IMR-90 (cell line): ENCODE measurements around the gene ADIG. TPM values are rescaled to one million over a fixed set of nuclear protein-coding genes. Genes with fewer than 3 reads are reported as not detected.

Experiments used
- ATAC-seq: fragments of 200-7000 bp; cut with Tn5 transposase; 2 replicates; pipeline ENCODE4 v1.9.1; 2020; ENCODE audit warnings: low read depth, mild to moderate bottlenecking, moderate library complexity
- BruUV-seq: library from RNA; stranded (reverse); fragments of 400-500 nt; replicated peaks from 2 replicates; lab custom pipeline; 2021; lab: Mats Ljungman, UMichigan
- CTCF ChIA-PET: fragments of 300-600 bp; formaldehyde crosslinking; extraction: SDS; loops from one replicate; lab custom pipeline; 2021; ENCODE audit warnings: antibody characterized with exemption; lab: Yijun Ruan, JAX
- POLR2A ChIA-PET: fragments of 300-600 bp; sonication (Branson Sonifier 250); formaldehyde crosslinking; loops from one replicate; lab custom pipeline; 2022; ENCODE audit warnings: antibody characterized with exemption; ENCODE audit not compliant: unreplicated experiment; lab: Charles Lee
- DNase-seq: peaks from one replicate; pipeline ENCODE4 v3.0.0; 2013
- H2AFZ ChIP-seq: replicated peaks from 2 replicates; pipeline ENCODE3; 2013; ENCODE audit warnings: low read length, mild to moderate bottlenecking; ENCODE audit not compliant: poor library complexity
- H2AK5ac ChIP-seq: 2 replicates; pipeline ENCODE4 v1.6.1; 2013; ENCODE audit warnings: low read depth, low read length, inconsistent platforms
- H2AK9ac ChIP-seq: replicated peaks from 2 replicates; pipeline ENCODE3; 2013; ENCODE audit warnings: mild to moderate bottlenecking, low read depth, low read length, moderate library complexity; ENCODE audit not compliant: poor library complexity
- H2BK120ac ChIP-seq: 2 replicates; pipeline ENCODE4 v1.6.1; 2013; ENCODE audit warnings: low read depth, low read length, inconsistent platforms
- H2BK15ac ChIP-seq: 3 replicates; pipeline ENCODE4 v1.6.1; 2013; ENCODE audit warnings: low read depth, low read length, inconsistent platforms
- H2BK20ac ChIP-seq: 2 replicates; pipeline ENCODE4 v1.6.1; 2013; ENCODE audit warnings: low read depth, mild to moderate bottlenecking, inconsistent platforms, low read length, moderate library complexity
- H2BK5ac ChIP-seq: 2 replicates; pipeline ENCODE4 v1.6.1; 2013; ENCODE audit warnings: mild to moderate bottlenecking, low read depth, low read length, inconsistent platforms; ENCODE audit not compliant: poor library complexity, severe bottlenecking
- H3K14ac ChIP-seq: replicated peaks from 2 replicates; pipeline ENCODE4 v1.6.1; 2013; ENCODE audit warnings: low read depth, low read length, inconsistent platforms
- H3K18ac ChIP-seq: 2 replicates; pipeline ENCODE4 v1.6.1; 2013; ENCODE audit warnings: low read depth, low read length, control low read depth
- H3K23ac ChIP-seq: 2 replicates; pipeline ENCODE4 v1.6.1; 2013; ENCODE audit warnings: low read depth, low read length, inconsistent platforms
- H3K27ac ChIP-seq: 2 replicates; pipeline ENCODE4 v1.5.1; 2013; ENCODE audit warnings: mild to moderate bottlenecking, control low read depth, low read length; ENCODE audit not compliant: insufficient read depth
- H3K27me3 ChIP-seq: 2 replicates; pipeline ENCODE4 v1.6.1; 2013; ENCODE audit warnings: low read length; ENCODE audit not compliant: control insufficient read depth, insufficient read depth
- H3K36me3 ChIP-seq: 2 replicates; pipeline ENCODE4 v1.6.1; 2013; ENCODE audit warnings: low read length, mixed read lengths; ENCODE audit not compliant: control insufficient read depth, insufficient read depth
- H3K4ac ChIP-seq: 2 replicates; pipeline ENCODE4 v1.6.1; 2013; ENCODE audit warnings: low read depth, low read length, inconsistent platforms
- H3K4me1 ChIP-seq: 2 replicates; pipeline ENCODE4 v1.6.1; 2013; ENCODE audit warnings: low read length, mixed read lengths; ENCODE audit not compliant: control insufficient read depth, insufficient read depth
- H3K4me2 ChIP-seq: 2 replicates; pipeline ENCODE4 v1.6.1; 2013; ENCODE audit warnings: low read depth, mild to moderate bottlenecking, control low read depth, low read length, moderate library complexity
- H3K4me3 ChIP-seq: 2 replicates; pipeline ENCODE4 v1.5.1; 2013; ENCODE audit warnings: low read depth, mild to moderate bottlenecking, control low read depth, low read length, moderate library complexity; ENCODE audit not compliant: insufficient read depth
- H3K56ac ChIP-seq: 2 replicates; pipeline ENCODE4 v1.6.1; 2013; ENCODE audit warnings: low read length, inconsistent platforms; ENCODE audit not compliant: insufficient read depth; ENCODE audit errors: extremely low read depth
- H3K79me1 ChIP-seq, 2 experiments: 2 replicates each; pipeline ENCODE4 v1.6.1; 2013; ENCODE audit warnings: low read length in 2 of 2, inconsistent platforms in 1 of 2, low read depth in 1 of 2
- H3K9ac ChIP-seq: 2 replicates; pipeline ENCODE4 v1.6.1; 2013; ENCODE audit warnings: low read depth, low read length, control low read depth
- H3K9me1 ChIP-seq: 2 replicates; pipeline ENCODE4 v1.6.1; 2013; ENCODE audit warnings: low read length, inconsistent platforms; ENCODE audit not compliant: insufficient read depth
- H3K9me3 ChIP-seq: 2 replicates; pipeline ENCODE4 v1.6.1; 2013; ENCODE audit warnings: low read length; ENCODE audit not compliant: control insufficient read depth, insufficient read depth
- H4K20me1 ChIP-seq: 2 replicates; pipeline ENCODE4 v1.6.1; 2013; ENCODE audit warnings: low read length, inconsistent platforms; ENCODE audit not compliant: insufficient read depth
- H4K5ac ChIP-seq: 2 replicates; pipeline ENCODE4 v1.6.1; 2013; ENCODE audit warnings: mild to moderate bottlenecking, low read depth, low read length, control low read depth
- H4K8ac ChIP-seq, 2 experiments: 2 replicates each; pipeline ENCODE4 v1.6.1; 2013; ENCODE audit warnings: low read depth in 2 of 2, low read length in 2 of 2, control low read depth in 1 of 2, inconsistent platforms in 1 of 2
- H4K91ac ChIP-seq: 2 replicates; pipeline ENCODE4 v1.6.1; 2013; ENCODE audit warnings: low read depth, low read length, inconsistent platforms; ENCODE audit not compliant: insufficient read depth
- BHLHE40 ChIP-seq: fragments of 150-350 bp; IDR thresholded peaks from 2 replicates; pipeline ENCODE4 v1.6.1; 2016; ENCODE audit warnings: mild to moderate bottlenecking, low read depth, low read length
- CHD1 ChIP-seq: IDR thresholded peaks from 2 replicates; pipeline ENCODE4 v1.6.1; 2012; ENCODE audit warnings: low read depth, low read length, improper control_type of control experiment
- CTCF ChIP-seq: conservative IDR thresholded peaks from 2 replicates; pipeline ENCODE4 v1.5.1; 2012; ENCODE audit warnings: mild to moderate bottlenecking, low read depth, low read length, improper control_type of control experiment
- ELK1 ChIP-seq: fragments of 150-350 bp; IDR thresholded peaks from 2 replicates; pipeline ENCODE4 v1.6.1; 2016; ENCODE audit warnings: low read depth, mild to moderate bottlenecking, low read length, moderate library complexity, borderline replicate concordance
- MAZ ChIP-seq: IDR thresholded peaks from 2 replicates; pipeline ENCODE4 v1.6.1; 2012; ENCODE audit warnings: low read depth, mild to moderate bottlenecking, low read length, improper control_type of control experiment, moderate library complexity, borderline replicate concordance
- NFE2L2 ChIP-seq: fragments of 150-350 bp; IDR thresholded peaks from 2 replicates; pipeline ENCODE4 v1.6.1; 2016; ENCODE audit warnings: low read depth, mild to moderate bottlenecking, low read length
- POLR2A ChIP-seq: IDR thresholded peaks from 2 replicates; pipeline ENCODE4 v1.6.1; 2012; ENCODE audit warnings: mild to moderate bottlenecking, low read depth, low read length
- RFX5 ChIP-seq: IDR thresholded peaks from 2 replicates; pipeline ENCODE4 v1.8.0; 2012; ENCODE audit warnings: low read depth, mild to moderate bottlenecking, low read length, moderate library complexity
- SMC3 ChIP-seq: fragments of 150-350 bp; IDR thresholded peaks from 2 replicates; pipeline ENCODE4 v1.6.1; 2016; ENCODE audit warnings: low read depth, mild to moderate bottlenecking, antibody characterized with exemption, low read length, moderate library complexity
- USF2 ChIP-seq: fragments of 150-350 bp; IDR thresholded peaks from 2 replicates; pipeline ENCODE4 v1.6.1; 2017; ENCODE audit warnings: mild to moderate bottlenecking, antibody characterized with exemption, low read length, low read depth
- whole genome bisulfite sequencing, 2 experiments: methylation state at CpG; one replicate each; pipeline versions ENCODE4 v1.1.5 to v1.1.7; 2013; ENCODE audit warnings: missing lambda C conversion rate in 2 of 2; ENCODE audit not compliant: insufficient read length in 1 of 2; ENCODE audit errors: extremely low coverage in 2 of 2; 5-methylcytosine and 5-hydroxymethylcytosine counted together
- dilution Hi-C: fragments of 300-500 bp; cut with HindIII; formaldehyde crosslinking; loops from one replicate; pipeline ENCODE4 v1.14.3; 2018; ENCODE audit warnings: low sequenced_read_pairs; ENCODE audit not compliant: unreplicated experiment
- in situ Hi-C: fragments of 300-500 bp; cut with MboI; formaldehyde crosslinking; loops from 3 replicates; pipeline ENCODE4 v1.14.3; 2019; ENCODE audit warnings: low sequenced_read_pairs, inconsistent platforms, mixed read lengths
- intact Hi-C: fragments of 100-400 bp; cut with micrococcal nuclease; formaldehyde crosslinking; loops from 2 replicates; pipeline ENCODE4 v1.10.0; 2022
- polyA plus RNA-seq, 3 experiments: library from polyadenylated mRNA; depleted of rRNA; stranded (reverse); fragments of >200 nt; gene quantifications; 2 replicates each; pipeline ENCODE4 v1.2.3, GENCODE V29; 2012; ENCODE audit warnings: low replicate concordance in 1 of 3
- total RNA-seq: library from RNA; depleted of rRNA; stranded (reverse); fragments of >200 nt; gene quantifications from 2 replicates; pipeline ENCODE4 v1.2.3, GENCODE V29; 2012

The ADIG gene
- total and polyA plus RNA-seq, 2 of the 4 experiments (the other 2 are of a cell fraction): not detected

- TF ChIP-seq RFX5: no peak
Observed at GRCh38 chr20:38617011-38617829, 36.2 kb downstream of the ADIG start (continued).

- in situ Hi-C loops (no loop called here), intact Hi-C loops (no loop called here), dilution Hi-C loops (no loop called here)
- H2AFZ ChIP-seq: no peak overlapping the region
- ChIA-PET POLR2A (no interaction called here), CTCF (no interaction called here)
- H3K27ac ChIP-seq: no peak overlapping the region
- H2BK5ac ChIP-seq: no peak overlapping the region
- no peaks in the 10 kb centered on the region for H4K20me1 ChIP-seq
- H3K18ac ChIP-seq: no peak overlapping the region
- no peak overlapping the region for H3K4me3 ChIP-seq
- no peak for DNase-seq
- H3K56ac ChIP-seq: no peak overlapping the region
- no peak overlapping the region for H3K14ac ChIP-seq
- no CpG with 5 or more reads among the region's 4 CpGs for WGBS, 2 experiments
- no peak overlapping the region for H3K23ac ChIP-seq
- H2BK15ac ChIP-seq: no peak overlapping the region
- BruUV-seq: no TSS peak
- H3K9me1 ChIP-seq: no peaks in the 10 kb centered on the region
- no peak overlapping the region for H4K91ac ChIP-seq
- no peaks in the 10 kb centered on the region for H3K79me1 ChIP-seq
- H4K8ac ChIP-seq: no peak overlapping the region
- no peaks in the 10 kb centered on the region for H3K4me1 ChIP-seq
- peaks cover 30% of the 10 kb centered on the region for H3K27me3 ChIP-seq
- TF ChIP-seq USF2: no peak
- TF ChIP-seq POLR2A: no peak
- no peak for TF ChIP-seq CHD1
- TF ChIP-seq NFE2L2: no peak
- no peak for TF ChIP-seq MAZ
- TF ChIP-seq CTCF: no peak
- TF ChIP-seq RFX5: no peak
- TF ChIP-seq BHLHE40: no peak
- no peak for TF ChIP-seq SMC3
- no peak for TF ChIP-seq ELK1
- no peak overlapping the region for H3K9ac ChIP-seq
- H2AK5ac ChIP-seq: no peak overlapping the region
- ATAC-seq: no peak
- H2BK20ac ChIP-seq: no peak overlapping the region
- no peak overlapping the region for H3K4ac ChIP-seq
- H2BK120ac ChIP-seq: no peak overlapping the region
- no peak overlapping the region for H2AK9ac ChIP-seq
- no peaks in the 10 kb centered on the region for H3K36me3 ChIP-seq
- H3K9me3 ChIP-seq: no peaks in the 10 kb centered on the region
- H4K5ac ChIP-seq: no peak overlapping the region
- H3K4me2 ChIP-seq: no peak overlapping the region
Observed at GRCh38 chr20:38617830-38618196, 36.8 kb downstream of the ADIG start.
